Hematopoietic multipotent progenitor cell treated with erythropoietin and hydrocortisone succinate and interleukin-3 and kit ligand, for 4 days (in vitro differentiated cells): ENCODE measurements around the gene MYOM3.

Experiments used
- DNase-seq: peaks from one replicate; pipeline ENCODE4 v3.0.0-alpha.2; 2015

The MYOM3 gene

DNA sequence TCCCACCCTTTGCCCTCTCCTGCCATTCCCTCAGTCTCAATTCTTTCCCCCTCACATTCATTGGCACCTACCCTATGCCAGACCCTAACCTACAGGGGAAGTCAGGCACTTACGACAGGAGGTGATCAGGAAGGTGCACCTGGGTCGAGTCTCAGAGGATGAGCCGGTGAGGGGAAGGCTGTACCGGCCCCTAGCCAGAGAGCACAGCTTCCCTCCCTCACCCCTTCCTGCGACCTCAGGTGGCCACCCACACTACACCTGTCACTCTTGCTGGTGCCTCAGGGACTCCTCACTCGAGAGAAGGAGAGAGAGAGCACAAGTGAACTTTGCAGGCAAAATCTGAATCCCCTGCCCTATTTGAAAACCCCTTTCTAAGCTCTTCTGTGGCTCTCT is 1.7 kb upstream of the MYOM3 start:
- no peak for DNase-seq

DNA sequence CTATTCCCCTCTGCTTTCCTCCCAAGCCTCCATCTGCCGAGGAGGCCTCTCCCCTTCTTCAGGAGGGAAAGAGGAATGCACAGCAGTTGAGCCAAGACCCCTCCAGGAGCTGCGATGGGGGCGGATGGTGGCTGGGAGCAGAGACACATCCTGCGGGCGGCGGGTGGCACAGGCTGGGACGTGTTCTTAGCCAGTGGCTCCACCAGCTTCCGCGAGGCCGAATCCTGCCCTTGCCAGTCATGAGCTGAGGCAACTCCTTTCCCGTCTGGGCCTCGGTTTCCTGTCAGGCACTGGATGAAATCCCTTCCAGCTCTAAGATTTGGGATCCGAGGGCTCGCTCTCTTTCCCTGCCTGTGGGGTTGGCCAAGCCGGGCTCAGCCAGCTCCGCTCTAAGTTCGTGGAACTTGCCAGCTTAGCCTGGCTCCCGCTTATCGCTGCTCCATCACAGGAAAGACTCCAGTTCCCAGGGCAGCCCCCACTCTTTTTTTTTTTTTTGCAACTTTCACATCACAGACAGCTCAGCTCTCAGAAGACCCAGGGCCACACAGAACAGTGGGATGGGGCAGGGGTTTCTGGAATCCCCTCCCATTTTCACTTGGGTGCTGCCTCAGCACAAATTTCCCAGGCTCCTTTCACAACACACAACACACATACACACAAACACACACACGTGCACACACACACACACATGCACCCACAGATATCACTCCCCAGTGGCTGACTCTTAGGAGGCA is 506 bp downstream of the MYOM3 start:
- no peak for DNase-seq

DNA sequence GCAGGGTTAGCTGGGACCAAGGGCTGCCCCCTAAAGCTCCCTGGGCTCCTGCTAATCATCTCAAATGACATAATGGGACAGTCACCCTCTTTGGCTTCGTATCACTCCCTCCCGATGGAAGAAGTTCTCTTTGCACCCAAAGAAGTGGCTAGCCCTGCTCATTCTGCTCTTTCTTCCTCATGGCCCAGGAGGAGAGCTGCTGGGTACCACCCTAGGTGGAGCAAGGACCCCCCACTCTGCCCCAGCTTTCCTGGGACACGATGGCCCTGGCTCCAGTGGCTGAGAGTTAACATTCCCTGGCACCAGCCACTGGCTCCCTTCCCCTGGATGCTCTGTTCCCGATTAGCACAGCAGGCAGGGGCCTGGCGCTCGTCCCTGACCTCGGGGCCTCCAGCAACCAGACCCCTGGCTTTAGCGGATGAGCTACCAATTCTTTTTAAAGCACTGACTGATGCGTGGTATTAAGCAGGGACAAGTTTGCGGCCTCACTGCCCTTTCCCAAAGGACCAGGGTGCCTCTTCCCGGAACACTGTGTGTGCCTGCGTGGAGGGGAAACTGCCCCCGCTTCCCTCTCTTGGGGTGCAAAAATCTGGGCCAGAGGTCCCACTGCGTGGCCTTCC is 1.2 kb downstream of the MYOM3 start:
- DNase-seq: no peak

DNA sequence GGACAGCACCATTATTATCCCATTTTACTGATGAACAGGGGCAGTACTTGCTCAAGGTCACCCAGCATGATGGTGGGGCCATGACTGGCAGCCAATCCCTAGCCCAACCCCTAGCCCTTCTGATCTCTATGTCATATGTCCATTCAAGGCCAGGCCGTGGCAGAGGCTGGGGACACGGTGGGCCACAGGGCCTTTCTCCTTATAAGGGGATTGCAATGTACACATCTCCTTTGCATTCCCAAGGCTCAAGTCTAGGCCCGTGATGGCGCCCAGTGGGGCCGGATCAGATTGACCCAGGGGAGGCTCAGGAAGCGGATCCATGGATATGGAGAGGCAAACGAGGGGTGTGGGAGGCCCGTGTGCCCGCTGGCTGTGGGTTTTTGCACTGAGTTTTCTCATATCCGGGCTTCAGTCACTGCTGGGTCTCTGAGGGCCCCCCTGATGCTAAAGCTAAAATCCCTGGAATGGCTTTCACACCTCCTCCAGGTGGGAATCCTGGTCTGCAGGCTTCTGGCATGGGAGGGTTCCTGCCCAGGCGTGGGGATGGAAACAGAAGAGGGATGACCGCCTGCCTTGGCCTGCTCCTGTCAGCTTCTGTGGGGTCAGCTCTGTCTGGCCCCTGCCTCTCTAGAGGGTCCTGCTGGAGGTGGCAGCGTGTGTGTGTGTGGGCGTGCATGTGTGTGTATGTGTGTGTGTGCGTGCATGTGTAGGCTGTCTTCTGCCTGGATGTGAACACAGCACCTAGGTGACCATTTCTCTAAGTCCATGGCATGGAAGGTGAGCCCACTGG is 2.1 kb downstream of the MYOM3 start:
- no peak for DNase-seq

DNA sequence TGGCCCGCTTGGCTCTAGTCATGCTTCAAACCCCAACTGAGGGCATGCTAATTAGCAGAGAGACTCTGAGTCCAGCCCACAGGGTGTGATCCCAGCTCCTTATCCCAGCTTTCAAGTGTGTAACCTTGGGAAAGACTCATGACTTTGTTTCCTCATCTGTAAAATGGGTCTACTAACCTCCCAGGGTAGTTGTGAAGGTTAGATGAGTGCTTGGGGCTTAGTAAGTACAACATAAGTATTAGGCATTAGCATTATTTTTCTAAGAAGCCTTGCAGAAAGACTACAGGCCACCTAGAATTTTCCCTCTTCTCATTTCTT is 2.8 kb downstream of the MYOM3 start:
- no peak for DNase-seq

DNA sequence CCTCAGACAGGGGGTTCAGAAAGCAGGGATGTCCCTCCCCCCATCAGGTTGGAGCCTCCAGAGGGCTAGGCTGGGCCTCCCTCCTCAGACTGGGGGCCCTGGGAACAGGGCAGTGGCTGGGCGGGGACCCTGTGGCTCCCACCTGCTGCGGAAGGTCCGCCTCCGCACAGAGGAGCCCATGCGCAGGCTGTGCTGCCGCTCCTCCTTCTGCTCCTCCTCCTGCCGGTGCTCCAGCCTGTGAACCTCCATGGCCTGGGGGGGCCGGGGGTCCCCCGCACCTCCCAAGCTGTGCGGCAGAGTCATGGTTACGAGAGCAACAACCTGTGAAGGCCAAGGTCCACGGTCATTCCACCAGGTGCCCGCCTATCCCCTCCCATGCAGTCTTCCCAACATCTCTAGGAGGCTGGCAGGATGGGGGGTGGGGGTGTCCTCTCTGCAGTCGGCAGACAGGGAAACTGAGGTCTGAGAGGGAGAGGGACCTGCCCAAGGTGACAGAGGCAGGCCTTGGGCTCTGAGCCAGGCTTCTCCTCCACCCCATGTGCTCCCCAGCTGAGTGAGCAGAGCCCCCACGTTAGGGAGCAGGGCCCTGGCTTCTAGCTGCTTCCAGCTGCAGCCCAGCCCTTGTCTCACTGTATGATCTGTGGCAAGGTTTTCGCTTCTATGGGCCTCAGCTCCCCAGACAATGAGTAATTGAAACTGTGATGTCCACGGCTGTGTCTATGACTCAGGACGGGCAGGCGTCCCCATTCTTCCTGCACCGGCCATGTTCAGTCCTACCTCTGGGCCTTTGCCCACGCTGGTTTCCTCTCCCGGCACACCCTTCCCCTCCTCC is 3.4 kb downstream of the MYOM3 start:
- DNase-seq: no peak

DNA sequence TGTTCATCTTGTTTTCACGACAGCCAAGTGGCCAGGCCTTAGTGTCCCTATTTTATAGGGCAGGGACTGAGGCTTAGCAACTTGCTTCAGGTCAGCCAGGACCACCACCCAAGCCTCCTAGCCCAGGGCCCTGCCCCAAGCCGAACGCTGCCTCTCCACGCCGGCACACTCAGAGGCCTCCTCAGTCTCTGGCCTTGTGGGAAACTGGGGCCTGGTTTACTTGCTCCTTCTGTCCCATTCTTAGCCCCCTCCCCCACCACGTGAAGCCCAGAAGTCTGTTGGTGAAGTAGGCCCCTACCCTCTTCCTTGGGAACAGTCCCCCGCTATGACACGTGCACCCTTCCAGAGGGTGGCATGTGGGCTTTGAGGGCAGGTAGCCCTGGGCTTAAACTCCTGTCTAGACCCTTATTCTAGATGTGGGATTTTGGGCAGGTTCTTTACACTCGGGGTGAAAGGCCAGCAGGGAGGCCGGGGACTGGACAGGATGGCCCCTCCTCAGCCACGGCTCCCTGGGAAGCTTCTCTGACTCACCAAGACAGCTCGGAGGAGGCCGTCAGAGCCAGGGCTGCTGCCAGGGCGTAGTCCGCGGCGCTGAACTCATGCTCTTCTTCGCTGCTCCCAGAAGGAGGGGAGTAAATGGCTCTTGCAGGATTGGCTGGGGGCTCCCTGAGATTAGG is 4.3 kb downstream of the MYOM3 start:
- no peak for DNase-seq

DNA sequence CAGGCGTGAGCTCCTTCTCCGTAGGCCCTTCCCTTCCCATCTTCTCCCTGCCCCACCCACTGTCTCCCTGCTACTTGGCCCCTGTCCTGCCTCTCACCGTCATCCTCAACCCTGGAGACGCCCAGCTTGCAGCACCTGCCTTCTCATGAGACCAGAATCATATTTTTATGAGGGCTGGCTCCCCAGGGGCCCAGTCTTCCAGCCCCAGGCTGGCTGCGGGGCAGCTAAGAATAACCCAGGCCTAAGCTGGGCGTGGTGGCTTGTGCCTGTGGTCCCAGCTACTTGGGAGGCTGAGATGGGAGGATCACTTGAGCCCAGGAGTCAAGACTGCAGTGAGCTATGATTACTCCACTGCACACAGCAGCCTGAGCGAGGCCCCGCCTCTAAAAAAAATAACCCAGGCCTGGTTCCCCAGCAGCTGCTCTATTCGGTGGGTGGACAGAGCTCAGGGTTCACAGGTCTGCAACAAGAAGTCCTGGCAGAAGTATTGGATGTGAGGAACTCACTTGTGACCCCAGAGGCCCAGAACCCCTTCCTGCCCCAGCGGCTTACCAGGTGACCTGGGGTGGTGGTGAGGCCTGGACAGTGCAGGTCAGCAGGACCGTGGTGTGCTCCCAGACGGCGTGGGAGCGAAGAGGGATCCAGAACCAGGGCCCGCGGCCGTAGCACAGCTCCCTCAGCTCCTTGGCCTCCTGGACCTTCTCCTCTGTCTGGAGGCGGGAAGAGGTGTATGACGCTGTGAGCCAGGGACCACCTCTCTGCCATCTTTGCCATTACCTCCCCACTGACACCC is 6.4 kb downstream of the MYOM3 start:
- no peak for DNase-seq

DNA sequence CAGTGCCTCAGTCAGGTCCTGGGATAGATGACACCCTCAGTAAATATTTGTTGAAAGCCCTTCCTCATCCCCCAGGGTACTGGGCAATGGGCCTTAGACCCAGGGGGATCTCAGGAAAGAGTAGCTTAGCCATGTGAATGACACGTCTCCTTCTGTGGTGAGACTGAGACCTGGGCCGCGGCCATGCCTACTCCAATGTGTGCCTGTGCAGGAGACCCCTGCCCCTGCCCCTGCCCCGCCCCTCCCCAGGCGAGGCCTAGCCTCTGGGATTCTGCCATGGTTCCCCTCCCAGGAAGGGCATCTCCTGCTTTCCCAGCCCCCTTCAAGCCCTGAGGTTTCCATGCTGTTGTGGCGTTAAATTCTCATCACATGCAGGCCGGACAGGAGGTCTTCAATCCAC is 7.1 kb downstream of the MYOM3 start:
- no peak for DNase-seq

DNA sequence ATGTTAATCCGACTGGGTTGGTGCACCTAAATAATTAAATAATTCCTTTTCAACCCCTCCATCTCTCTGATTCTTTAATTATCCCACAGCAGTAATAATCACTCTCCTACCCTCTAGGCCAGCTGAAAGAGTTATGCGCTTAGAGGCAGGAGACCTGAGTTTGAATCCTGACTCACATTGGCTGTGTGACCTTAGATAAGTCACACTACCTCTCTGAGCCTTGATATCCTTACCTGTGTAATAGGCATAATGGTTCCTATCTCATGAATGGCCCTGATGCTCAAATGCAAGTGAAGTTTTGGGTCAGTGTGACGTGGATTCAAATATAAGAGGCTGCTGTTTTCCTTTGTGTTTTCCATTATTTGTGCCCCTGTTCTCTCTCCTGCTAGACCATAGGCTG is 8.1 kb downstream of the MYOM3 start:
- no peak for DNase-seq

DNA sequence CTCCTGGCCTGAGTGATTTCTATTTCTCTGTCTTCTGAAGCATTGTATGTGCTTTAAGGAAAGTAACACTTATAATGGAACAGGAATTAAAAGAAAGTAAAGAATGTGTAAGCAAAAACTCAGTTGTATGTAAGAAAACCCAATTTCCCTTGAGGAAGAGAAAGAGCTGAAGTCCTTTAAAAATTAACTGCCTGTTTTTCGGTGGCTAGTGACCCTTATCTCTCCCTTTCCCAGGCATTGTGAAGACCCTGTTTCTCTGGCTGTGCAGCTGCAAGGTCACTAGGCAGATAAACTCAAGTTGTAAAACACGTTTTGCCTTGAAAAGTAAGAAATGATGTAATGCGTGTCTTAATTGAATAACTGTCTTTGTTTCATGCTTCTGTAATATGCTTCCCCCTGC is 8.5 kb downstream of the MYOM3 start:
- no peak for DNase-seq

DNA sequence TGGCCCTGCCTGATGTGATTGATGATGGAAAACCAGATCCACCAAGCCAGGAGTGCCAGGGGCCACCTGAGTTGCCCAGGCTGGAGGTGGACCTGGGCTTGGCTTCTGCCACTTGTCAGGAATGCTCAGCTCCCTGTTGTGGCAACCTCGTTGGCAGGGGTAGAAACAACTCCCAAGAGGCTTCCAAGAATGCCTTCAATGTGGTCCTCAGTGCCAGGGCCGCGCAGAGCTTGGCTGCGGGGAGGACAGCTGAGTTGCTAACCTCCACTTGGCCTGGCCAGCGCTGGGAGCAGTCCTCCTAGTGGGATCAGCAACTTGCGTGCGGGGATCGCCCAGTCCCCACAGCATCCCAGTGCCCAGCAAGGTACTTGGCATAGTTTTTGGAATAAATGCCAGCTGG is 9.0 kb downstream of the MYOM3 start:
- DNase-seq: no peak

DNA sequence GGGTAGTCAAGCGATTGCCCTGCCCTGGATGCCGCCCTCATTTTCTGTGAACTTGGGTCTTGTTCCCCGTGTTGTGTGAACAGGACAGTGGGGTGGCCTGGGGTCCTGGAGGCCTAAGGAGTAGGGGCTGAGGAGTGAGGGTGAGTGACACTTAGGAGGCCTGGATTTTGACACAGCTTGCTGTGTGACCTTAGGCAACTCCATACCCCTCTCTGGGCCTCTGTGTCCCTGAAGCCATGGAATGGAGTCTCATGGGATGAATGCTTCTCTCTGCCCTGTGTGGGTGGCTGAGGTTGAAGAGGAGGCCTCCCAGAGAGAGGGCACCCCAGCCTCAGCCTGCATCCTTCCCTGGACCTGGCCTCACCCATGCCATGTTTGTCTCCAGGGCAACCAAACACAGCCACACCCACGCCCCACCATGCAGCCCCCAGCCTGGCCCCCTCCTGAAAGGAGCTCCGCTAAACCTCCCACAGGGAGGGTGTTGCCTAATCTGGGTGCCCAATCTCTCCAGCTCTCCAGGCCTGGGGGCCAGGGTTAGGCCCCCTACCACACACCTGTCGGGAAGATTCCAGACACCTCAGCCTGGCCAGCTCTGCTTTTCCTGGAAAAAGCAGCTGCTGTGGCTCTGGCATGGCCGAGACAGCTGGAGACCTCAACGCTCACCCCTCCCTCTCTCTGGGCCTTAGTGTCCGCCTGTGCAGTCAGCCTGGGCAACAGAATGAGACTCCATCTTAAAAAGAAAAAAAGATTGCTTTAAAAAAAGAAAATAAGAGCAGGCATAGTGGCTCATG is 9.9 kb downstream of the MYOM3 start:
- no peak for DNase-seq

DNA sequence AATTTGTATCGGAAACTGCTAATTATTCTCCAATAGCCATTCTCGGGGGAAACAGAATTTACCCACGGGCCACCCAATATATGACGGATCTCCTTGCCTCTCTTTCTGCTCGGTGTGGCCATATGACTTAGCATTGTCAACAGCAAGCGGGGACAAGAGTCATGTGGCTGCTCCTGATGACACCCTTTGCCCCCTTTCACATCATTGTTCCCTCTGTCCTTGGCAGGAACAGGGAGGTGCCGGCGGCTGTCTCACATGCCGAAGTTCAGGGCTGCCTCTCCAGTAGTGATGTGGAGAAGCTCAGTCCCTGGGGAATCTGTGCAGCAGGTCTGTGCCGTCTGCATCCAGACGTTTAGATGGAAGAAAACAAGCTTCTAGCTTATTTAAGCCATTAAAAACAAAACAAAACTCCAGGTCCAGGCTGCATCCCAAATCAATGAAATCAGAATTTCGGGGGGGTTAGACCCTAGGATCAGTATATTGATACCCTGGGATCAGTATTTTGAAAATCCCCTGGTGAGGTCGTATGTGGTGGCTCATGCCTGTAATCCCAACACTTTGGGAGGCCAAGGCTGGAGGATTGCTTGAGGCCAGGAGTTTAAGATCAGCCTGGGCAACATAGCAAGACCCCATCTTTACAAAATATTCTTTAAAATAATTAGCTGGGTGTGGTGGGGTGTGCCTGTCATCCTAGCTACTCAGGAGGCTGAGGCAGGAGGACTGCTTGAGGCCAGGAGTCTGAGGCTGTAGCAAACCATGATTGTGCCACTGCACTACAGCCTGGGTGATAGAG is 10.8 kb downstream of the MYOM3 start:
- DNase-seq: no peak

DNA sequence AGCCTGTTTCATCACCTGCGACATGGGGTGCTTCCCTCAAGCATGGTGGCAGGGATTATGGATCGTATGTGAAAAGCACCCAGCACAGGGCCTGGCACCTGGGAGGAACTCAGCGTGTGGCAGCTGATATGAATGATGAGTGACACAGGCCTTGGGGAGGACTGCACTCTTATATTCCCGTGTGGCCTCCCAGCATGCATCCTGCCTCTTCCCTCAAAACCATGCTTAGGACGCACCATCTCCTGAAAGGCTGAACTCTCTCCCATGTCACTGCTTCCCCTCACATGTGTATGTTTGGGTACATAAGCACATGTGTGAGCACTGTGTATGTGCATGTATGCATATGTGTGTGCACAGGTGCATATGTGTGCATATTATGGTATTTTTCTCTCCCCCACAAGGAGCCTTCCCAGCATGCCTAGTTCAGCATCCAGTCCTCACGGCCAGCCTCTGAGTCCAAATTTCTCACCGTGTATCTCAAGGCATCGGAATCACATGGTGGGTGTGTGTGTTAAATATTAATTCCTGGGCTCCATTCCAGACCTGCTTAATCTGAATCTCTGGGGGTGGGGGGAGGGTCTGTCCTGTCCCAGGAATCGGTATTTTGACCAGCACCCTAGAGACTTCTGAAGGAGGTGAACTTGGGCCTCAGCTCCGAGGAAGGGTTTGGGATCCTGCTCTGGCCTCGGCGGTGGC is 12.8 kb downstream of the MYOM3 start:
- no peak for DNase-seq

DNA sequence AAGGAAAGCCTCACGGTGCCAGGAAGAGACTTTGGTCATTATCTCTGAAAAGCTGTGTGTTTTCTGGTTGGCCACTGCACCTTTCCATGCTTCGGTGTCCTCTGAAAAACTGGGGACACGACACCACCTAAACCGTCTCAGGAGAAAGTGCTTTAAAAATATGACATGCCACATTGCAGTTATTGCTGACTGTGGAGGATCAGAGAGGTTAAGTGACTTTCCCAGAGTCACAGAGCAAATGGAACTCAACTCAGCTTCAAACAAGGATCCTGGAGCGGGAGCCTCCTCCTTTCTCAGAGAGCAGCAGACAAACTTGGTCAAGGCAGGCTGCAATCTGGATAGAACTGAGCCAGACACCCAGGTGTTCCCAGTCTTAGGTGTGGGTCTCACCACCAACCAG is 13.8 kb downstream of the MYOM3 start:
- no peak for DNase-seq

DNA sequence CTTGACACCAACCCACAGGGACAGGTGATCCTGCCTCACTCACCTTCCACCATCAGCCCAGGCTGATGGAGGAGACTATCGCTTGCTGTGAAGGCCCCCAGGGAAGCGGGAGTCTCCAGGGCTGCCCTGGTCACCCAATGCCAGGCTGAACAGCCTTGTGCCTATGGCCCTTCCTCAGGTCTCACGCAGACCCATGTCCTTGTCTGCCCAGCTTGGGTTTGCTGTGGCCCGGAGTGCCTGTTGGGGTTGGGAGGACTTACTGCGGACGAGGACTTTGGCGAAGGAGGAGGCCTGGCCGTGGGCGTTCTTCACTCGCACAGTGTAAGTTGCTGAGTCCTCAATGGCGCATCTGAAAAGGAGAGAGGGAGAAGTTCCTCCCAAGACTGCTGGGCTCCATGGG is 14.3 kb downstream of the MYOM3 start:
- no peak for DNase-seq

DNA sequence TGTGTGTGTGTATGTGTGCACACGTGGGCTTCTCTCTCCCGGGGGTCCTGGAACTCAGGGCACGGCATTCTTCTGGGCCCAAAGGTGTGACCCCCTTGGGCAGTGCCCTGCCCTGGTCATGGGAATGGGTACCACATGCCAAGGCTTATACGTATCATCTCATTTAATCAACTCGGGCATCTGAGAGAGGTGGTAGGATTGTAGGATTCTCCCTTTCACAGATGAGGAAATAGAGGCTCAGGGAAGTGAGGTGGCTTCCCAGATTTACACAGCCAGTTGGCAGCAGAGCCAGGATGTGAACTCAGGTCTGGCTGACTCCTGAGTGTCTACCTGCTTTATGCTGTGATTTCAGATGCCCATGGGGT is 15.2 kb downstream of the MYOM3 start:
- DNase-seq: no peak

DNA sequence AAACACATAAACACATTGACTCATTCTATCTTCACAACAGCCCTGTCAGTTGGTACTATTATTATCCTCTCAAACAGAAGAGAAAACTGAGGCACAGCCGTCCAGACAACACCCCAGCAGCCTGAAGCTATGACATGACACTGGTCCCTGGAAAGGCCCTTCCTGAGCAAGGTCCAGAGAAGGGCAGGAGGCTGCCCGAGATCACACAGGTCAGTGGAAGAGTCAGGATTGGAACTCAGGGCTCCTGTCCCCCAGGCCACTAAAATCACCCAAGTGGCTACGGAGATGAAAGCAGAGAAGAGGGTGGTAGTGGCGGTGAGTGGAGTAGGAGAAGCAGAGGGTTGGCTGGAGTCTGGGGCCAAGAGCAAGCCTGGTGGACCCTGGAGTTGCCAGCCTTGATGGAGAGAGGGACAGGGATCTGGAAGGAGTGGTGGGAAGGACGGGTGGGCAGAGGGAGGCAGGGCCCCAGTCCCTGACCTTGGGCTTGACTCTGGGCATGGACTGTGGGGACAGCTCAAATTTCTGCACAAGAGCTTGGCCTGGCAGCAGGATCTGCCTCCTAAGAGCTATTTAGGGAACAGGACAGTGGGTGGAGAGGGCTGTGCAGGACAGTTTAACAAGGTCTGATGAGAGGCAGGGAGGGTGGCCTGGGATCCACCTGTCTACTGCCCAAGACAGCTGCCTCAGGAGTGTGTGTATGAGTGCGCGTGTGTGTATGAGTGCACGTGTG is 15.8 kb downstream of the MYOM3 start:
- DNase-seq: no peak
